NOMO-1 treated with DMSO at 0.1 percent for 48 hours (cell line): ENCODE data around the gene INTS6L.
A peak's percentile ranks its signal among the peaks of the same experiment; 100 is the strongest.
"Not testable (repeated sequence)": the region's sequence is repeated elsewhere in the genome, so short reads cannot be mapped to it uniquely, and the experiment has no call there.

Experiments used
- DNase-seq: peaks from one replicate; lab custom pipeline; 2025; ENCODE audit not compliant: unreplicated experiment; lab: John Stamatoyannopoulos, UW

INTS6L gene

DNA sequence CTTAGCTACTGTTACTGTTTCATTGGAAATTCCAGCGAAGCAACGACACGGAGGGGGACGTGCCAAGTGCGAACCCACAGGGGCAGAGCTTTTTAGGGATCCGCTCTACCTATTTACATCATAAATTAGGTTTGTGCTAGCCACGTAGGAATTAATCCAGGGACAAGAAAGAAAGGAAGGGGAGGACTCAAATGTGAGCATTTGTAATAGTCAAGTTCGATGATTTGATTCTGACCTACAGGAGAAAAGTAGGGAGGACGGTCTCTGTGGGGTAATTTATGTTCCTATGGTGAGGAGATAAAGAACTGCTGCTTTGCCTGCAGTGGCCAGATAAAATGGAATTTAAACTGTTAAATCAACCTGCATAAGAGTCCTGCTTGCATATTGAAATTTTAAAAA, 1.7 kb downstream of the INTS6L start:
- DNase-seq: no peak

DNA sequence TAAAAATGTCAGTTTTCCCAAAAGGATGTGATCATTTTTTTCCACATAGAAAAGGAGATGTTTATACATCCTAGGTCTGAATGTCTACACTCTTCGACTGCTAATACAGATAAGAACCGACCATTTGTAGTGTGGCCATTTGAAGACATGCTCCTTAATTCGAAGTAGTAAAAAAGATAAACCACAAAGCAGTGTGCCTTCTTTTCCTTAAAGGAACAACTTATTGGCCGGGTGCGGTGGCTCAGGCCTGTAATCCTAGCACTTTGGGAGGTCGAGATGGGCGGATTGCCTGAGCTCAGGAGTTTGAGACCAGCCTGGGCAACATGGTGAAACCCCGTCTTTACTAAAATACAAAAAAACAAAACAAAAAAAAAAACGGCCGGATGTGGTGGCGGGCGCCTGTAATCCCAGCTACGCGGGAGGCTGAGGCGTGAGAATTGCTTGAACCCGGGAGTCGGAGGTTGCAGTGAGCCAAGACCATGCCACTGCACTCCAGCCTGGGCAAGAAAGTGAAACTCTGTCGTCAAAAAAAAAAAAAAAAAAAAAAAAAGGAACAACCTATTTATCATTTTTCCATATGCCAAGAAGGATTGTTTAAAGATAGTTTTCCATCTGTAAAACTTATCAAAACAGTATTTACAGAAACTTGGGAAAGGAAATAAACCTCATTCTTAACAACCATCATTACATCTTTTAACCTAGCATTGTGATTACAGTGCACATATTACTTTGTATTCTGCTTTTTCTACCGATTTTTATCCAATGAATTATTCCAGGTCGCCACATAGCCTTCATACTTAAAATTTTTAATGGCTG, 2.6 kb downstream of the INTS6L start:
- DNase-seq: no peak

DNA sequence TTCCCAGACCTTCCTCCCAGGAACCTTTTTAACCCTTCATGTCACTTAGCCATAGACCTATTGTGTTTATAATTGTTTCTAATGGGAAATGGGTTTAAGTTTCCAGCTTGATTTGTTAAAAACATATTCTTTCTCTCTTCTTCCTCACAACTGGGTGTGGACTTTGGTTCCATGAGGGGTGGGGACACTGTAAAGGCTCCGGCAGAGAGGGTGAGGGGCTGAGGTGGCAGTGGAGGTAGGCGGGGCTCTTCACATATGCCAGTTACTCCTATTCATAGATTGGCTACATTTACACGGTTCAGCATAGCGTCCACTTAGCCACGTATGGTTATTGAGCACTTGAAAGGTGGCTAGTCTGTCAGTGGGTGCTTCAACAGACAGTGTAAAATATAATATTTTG, 7.8 kb downstream of the INTS6L start:
- DNase-seq: no peak

DNA sequence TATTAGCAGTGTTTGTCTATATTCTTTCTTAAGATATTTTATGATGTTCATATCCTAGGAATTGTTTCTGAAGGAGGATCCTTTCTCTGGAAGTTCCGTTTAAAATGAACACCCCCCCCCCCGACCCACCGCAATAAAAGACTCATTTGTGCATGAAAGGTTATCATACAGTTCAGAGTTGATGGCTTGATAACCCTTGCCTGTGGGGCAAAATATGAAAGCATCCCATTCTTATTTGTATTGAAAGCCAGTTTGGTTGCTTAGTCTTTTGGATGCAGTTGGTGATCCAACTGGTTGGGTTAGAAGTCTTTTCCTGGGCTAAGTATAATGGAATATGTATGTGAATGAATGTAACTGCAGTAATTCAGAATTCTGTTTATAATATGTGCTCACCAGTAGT, 8.3 kb downstream of the INTS6L start:
- DNase-seq: no peak

DNA sequence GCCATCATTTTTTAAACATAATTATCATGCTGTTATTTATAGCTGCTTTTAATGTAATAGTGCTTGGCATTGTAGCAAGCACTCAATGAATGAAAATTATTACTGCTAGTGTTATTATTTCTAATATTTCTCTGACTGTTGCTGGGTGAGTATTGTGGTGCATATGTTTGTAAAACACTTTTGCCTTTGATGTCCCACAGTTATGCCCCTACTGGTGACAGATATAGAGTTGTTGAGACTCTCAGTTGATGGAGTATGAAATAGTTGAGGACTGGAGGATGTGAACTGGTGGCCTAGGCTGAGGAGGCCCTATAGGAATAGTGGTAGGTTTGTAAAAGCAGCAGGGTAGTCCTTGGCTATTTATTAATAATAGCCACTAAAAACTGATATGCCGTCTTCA, 9.6 kb downstream of the INTS6L start:
- no peak for DNase-seq

DNA sequence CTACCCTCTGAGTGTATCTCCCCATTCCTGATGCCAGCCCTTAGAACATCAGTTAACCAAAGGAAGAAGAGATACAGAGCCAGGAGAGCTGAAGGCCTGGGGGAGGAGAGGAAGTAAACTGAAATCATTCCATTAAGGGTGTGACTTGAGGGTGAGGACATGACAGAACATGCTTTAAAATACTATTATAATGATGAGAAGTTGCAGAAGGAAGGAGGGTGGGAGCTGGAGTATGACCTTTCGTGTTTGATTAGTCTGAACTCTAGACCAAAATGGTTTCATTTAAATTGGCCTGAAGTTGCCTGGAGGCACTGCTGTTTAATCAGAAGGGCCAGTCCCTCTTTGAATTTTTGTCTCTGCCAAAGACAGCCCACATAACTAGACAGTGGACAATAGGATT, 11.4 kb downstream of the INTS6L start:
- peak; percentile 28 for DNase-seq

DNA sequence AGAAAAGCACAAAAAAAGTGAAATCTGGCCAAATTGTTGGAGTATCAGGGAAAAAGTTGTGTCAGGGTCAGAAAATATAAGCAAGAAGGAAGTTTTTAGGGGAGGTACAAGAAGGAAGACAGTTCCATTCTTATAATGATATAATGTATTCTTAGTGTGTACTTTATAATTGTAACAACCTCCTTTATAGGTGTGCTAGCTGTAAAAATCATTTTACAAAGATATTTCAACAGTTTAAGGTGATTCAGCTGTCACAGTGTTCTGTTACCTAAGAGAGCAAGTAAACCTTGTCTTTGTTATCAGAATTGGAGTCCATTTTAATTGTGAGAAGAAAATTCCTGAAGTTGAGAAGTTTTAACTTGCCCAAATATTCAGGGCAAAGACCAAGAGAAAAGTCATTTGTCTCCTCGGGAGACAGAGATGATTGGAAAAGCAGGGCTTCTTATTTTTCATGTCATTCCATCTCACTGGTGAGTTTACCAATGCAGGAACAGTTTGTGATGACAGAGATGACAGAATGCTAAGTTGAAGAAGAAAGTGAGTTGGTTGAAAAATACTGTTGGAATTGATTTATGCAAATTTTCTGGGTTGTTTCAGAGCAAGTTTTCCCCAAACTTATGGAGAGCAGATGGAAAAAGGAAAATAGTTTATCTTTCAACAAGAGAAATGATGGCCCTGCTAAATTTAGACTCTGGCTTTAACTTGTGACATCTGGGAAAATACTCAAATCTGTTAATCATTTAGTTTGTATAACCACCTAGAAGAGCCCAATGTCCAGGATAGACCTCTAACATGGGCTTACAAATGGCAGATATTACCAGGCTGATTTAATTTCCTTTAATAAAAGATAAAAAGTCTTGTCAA, 14.8 kb downstream of the INTS6L start:
- DNase-seq: no peak

DNA sequence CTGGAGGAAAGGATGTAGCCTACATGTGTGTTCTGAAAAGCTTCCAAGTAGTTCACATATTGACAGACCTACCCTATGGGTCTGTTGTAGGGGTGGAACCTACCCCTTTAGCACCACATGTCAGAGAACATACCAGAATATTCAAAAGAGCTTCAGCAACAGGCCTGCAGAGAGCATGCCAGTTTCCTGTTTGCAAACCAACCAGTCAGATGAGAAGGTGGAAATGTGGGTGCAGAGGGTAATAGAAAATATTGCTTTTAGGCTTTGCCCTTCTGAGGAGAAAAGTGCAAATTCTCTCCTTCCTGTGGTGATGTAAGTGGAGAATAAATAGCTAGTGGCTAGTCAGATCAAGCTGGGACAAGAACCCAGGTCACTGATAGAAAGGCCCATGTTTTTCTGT, 16.4 kb downstream of the INTS6L start:
- DNase-seq: no peak

DNA sequence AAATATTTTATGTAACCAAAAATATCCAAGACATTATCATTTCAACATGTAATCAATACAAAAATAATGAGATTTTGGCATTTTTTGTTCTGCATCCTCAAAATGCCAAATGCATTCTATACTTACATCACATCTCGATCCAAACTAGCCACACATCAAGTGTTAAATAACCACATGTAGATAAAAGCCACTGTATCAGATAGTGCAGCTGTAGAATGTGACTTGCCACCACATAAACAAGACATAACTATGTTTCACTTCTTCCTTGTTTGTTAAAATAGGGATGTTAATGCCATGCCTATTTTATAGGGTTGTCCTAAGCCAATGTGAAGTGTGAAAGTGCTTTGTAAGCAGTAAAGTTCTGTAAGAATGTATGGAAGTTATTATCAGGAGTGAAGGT, 20.9 kb downstream of the INTS6L start:
- DNase-seq: no peak

DNA sequence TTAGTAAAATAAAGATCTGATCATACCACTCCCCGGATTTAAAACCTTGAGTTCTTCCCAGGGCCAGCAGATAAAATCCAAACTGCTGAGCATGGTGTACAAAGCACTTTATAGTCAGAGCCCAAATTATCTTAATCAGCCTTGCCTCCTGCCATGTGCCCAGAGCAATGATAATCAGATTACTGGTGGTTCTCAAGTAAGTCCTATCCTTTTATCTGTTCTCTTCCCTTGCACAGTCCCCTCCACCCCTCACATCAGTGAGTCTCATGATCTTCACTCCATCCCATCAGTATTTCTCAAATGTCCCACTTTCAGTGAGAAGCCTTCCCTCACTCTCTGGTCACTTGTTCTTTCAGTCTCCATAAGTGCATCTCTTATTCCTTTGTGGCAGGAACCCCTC, 22.7 kb downstream of the INTS6L start:
- no peak for DNase-seq

DNA sequence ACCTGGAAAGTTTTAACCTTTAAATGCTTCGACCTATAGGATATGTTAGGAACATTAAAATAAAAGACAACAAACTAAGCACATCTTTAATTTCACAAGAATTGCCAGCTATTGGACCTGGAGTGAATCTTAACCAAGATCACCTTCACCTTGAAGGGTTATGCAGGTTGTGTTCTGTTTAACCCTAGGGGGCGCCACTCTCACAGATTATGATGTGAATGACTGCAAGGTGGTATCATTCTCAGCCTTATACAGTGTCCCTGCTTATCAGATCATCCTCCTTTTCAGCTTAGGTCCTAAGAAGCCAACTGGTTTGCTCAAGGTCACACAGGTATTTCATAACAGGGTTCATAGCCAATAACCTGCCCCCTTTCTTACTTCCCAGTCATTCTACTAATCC, 23.5 kb downstream of the INTS6L start:
- no peak for DNase-seq

DNA sequence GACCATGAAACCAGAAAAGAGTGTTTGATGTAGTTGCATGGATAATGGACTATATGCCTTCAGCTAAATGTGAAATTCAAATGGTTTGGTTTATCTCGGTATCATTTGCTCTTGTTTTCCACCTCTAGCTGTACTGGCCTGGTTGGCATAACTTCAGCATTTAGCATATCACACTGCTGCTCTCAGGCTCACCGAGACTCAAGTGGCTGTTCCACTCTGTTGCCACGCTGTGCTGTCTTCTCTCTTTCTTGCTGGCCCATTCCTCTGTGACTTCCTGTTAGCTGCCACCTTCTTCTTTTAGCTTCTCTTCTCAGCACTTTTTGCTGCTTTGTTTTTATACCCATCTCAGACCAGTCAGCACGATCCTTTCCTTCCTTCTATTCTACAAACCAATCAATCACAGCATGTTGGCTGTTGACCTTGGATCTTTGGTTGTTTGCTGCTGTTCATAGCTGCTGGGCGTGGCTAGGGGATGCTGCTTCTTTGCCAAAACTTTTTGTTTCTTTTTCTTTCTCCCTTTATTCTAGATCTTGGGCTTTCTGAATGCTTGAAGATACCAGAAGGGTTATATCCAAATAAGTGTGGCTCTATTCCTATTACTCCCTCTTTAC, 24.0 kb downstream of the INTS6L start:
- DNase-seq: no peak

DNA sequence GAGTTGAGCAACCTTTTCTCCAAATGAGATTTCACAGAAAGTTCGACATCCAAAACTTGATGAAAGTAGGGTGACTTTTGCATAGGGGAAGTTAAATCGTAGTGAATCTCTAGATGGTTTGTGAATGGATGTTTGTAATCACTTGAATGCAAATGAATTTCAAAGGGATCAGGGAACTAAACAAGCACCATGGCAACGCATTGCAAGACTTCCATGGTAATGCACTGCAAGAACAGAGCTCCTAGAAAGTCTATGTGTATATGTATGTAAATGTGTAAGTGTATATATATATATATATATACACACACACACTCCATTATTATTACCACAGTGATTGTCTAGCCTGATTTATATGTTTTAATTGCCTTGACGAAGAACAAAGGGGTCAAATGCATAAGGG, 27.3 kb downstream of the INTS6L start:
- DNase-seq: no peak

DNA sequence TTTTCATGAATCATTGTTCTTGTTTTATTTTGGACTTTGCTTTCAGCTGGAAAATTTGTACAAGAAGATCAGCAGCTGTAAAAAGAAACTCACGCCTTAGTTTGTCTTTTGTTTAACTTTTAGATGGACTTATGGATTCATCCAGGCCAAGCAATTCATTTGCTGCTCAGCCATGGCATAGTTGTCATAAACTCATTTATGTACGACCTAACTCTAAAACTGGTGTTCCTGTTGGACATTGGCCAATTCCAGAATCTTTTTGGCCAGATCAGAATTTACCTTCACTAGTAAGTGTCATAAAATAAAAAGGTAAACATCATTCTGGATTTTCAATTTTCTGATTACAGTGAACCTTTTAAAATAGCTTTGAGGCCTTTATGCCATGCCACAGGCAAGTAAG, 29.1 kb downstream of the INTS6L start:
- DNase-seq: no peak

DNA sequence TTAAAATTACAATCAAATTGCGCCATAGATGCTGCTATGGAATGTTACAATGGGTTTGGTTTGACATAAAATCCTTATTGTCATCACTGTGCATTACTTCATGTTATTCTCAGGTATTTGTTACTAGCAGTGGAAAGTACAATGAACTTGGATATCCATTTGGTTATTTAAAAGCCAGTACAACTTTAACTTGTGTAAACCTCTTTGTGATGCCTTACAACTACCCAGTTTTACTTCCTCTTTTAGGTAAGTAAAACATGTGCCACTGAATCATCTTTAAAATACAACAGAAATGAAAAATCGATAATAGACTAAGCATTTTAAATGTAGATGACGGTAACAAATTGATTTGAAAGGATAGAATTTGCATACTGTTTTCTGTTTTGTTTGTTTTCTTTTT, 35.6 kb downstream of the INTS6L start:
- peak; percentile 43 for DNase-seq

DNA sequence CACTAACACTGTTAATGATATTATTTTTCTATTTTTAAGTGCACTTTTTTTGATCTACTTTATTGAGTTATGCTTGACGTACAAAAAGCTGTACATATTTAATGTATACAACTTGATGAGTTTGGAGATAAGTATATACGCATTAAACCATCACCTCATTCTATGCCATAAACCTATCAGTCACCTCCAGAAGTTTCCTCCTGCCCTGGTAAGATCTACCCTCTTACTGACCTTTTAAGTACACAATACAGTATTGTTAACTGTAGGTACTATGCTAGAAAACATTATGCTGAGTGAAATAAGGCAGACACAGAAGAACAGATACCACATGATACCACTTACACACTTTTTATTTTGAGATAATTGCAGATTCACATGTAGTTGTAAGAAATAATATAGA, 36.9 kb downstream of the INTS6L start:
- DNase-seq: no peak

DNA sequence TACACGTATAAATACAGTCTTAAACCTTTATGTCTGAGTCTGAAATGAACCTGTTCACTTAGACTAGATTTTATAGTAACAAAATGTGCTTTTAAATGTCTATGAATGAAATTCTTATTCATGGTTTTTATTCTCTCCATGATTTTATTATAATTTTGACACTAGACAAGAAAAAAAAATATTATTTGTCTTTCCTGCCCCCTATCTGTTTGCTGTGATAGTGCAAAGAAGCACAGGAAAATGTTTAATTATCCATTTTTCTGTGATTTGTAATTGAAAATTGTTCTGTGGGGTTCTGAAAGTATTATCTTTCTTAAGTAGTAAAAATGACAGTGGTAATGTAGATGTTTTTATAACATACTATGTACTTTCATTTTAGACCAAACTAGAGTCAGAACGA, 52.0 kb downstream of the INTS6L start:
- peak; percentile 5 for DNase-seq

DNA sequence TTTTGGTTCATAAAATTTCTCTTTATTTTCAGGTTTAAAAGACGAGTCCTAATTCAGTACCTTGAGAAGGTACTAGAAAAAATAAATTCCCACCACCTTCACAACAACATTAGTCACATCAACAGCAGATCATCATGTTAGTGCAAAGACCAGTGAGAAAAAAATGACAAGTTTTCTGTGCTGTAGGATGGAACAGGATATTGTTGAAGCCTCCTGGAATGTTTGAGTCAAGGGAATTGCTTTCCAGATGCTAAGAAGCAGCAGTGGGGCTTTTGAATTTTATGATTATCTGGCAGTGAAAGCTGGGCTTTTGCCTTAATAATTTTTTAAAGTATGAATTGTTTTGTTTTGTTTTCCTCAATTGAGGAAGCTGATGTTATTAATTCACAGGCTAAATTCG, 61.0 kb downstream of the INTS6L start:
- no peak for DNase-seq

DNA sequence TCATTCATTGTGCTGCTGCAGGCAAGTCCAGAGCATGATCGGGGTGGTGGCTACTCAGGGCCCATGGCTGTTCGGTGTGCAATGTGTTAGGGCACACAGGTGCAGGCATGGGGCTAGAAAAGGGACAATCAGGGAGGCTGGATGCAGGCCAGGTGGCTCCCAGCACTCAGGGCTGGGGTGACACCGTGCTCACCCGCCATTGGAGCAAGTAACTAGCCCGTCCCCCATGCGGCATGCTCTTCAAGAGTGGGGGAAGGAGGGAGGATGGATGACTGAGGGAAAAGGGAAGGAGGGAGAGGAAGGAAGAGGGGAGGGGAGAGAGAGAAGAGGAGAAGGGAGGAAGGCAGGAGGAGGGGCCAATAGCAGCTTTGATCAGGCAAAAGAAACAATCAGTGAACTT, 64.7 kb downstream of the INTS6L start:
- no peak for DNase-seq

DNA sequence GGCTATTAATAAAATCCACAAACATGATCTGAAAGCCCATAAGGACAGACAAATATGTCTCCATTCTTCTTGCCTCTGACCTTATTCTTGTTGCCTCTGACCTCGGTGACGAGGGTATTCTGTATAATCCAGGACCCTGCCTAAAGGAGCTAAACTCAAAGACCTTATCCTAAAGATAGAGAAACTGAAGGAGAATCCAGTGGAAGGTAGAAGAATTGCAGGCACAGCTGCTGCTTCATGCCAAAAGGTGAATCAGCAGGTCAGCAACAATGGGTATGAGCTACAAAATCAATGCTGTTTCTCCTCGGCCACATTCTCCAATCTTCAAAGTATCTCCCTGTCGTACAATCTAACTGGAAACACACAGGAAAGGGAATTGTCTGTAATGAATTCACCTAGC, 71.4 kb downstream of the INTS6L start:
- DNase-seq: no peak

DNA sequence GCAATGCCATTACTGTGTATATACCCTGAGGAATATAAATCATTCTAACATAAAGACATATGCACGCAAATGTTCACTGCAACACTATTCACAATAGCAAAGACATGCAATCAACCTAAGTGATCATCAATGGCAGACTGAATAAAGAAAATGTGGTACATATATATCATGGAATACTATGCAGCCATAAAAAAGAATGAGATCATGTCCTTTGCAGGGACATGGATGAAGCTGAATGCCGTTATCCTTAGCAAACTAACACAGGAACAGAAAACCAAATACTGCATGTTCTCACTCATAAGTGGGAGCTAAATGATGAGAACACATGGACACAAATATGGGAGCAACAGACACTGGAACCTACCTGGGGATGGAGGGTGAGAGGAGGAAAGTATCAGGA, 73.6 kb downstream of the INTS6L start:
- DNase-seq: not testable (repeated sequence)

DNA sequence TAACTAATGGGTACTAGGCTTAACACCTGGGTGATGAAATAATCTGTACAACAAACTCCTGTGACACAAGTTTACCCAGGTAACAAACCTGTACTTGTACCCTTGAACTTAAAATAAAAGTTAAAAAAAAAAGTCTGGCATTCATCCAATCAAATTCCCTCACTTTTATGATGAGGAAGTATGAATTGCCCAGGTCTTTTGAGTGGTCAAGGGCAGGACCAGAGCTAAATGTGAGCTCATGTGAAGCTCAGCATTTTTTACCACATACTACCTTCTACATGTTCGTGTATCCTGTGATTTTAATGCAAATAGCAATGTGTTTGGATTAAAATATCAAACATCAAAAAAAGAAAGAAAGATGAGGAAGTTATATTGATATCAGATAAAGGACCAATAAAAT, 74.0 kb downstream of the INTS6L start:
- DNase-seq: not testable (repeated sequence)
